ENCODE measurements around the gene PLXNA2.

Gene PLXNA2

DNA sequence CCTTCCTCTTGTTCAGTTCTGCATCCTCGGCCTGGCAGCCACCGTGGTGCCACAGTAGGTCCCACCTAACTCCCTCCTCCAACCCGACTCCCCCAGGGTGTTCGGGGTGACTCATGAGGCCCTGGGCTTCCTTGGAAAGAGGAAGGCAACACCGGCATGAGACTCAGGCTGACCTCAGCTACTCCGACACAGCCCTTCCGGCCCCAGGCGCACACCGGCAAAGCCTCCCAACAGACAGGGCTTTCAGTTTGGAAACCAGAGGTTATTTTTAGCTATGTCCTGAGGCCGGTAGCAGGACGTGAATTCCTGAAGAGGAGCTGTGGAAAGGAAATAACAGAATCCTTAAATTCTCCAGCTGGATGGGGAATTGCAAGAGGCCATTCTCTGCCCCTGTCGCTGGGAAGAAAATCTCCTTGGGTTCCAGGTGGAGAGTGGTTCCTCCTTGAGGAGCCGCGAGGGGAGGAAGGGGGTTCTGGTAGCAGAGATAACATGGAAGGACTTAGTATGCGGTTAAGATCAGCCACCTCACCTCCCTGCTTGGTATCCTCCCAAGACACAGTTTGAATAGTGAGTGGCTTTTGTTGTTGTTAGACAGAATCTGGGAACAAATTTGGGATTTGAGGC, 24.4 kb downstream of the PLXNA2 start:
- DNase-seq: no peak

DNA sequence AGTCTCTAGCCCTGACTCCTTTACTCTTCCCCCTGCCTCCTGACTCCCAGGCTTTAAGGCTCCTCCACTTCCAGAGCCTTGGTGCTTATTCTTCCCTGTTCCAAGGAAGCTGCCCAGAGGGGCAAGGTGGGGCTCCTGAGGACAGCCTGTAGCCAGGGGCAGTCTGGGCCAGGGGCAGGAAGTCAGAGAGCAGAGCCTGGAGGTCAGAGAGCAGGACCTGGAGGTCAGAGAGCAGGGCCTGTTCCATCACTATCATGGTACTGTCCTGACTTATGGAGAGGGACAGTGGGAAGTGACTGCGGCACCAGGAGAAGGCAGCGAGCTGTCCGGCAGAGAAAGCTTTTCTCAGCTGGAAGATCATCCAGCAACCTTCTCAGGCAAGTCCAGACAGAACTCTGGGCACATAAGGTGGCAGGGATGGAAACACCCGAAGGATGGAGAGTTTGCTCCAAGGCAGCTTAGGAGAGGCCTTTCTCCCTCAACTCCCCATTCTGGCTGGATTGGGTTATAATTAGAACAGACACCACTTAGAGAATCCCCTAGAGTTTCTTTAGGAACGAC, 25.0 kb downstream of the PLXNA2 start:
- DNase-seq: no peak

DNA sequence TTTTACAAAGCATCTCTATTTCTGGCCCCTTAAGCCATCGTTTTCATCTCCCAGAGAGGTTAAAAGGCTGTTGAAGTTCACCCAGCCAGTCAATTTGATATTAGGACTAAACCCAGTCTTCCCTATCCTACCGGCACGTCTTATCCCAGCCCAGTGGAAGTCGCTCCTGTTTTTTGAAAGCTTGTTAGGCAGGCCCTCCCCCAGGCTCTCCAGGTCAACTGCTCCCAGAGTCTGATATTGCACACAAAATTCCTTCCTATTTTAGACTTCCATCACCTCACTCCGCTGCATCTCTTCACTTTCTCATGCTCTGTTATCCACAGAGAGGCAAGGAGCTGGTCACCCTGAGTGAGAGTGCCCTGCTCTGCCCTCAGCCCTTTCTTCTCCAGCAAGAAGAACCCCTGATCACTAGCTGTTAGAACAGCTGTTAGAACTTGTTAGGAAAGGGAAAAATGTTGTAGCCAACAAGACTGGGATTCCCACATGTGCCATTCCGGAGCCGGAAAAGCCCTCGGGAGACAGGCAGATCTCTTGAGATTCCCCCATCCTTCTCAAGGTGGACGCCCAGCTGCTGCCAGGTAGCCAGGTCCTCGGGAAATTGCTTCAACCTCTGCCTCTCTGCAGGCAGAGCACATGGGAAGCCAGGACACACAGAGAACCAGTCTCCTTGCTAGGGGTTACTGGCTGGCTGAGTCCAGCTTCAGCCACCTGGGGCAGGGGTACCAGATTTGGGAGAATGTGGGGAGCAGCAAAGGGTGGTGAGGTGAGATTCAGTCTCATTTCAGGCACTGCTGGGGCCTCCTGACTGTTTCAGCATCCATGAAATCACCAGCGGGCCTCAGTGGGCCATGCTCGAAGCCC, 25.7 kb downstream of the PLXNA2 start:
- no peak for DNase-seq

DNA sequence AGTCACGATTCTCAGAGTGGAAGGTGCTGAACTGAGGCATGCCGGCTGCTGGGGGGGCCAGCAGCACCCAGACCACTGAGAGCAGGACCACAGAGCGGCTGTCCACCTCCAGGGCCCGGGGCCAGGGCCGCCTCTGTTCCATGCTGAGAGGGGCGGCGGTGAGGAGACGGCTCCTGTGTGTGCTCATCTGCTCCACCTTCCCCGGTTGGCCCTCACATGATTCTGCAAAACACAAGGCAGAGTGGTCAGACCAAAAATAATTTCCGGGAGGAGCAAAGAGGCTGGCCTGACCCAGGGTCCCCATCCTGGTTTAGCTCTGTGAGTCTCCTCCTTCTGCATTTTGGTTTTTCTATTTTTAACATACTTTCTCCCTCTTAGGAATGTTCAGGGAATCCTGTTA, 26.4 kb downstream of the PLXNA2 start:
- no peak for DNase-seq

DNA sequence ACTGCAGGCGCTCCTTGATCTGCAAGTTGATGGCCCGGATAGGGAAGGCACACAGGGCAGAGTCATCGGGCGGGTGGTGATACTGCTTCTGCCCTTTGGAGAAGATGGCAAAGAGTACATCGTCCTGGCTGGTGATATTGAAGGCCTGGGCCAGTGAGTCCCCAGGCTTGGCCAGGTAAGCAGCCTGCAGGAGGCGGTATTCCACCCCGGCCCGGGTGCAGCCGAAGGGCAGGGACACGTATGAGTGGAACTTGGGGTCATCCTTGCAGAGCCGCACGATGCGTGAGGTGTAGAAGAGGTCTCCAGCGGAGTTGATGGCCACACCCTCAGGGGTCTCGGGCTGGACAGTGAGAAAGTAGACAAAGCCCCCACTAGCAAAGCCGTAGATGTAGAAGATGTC, 27.4 kb downstream of the PLXNA2 start:
- no peak for DNase-seq

DNA sequence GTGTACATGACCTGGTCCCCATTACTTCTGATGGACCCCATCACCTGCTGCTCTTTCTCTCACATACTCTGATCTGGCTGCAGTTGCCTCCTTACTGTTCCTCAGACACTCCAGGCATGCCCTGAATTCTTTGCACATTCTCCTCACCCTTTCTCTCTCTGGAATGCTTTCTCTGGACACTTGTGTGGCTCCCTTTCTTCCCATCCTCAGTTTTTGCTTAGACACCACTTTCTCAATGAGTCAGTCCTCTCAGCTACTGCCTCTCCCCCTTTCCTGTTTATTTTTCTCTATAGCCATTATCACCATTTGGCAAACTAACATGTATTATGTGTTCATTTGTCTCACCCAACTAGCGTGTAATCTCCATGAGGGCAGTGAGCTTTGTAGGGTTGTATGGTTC, 28.1 kb downstream of the PLXNA2 start:
- no peak for DNase-seq

DNA sequence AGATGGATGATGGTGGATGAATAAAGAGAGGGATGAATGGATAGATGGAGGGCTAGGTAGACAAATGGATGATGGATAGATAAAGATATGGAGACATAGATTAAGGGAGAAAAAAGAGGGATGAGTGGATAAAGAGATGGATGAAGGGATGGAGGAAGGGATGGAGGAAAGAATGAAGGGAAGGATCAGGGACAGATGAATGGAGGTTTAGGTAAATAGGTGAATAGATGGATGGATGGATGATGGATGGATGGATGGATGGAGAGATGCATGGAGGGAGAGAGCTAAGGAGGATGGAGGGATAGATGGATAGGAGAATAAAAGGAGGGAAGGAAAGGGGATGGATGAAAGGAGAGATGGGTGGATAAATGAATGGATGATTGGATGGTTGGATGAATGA, 28.8 kb downstream of the PLXNA2 start:
- DNase-seq: no peak

DNA sequence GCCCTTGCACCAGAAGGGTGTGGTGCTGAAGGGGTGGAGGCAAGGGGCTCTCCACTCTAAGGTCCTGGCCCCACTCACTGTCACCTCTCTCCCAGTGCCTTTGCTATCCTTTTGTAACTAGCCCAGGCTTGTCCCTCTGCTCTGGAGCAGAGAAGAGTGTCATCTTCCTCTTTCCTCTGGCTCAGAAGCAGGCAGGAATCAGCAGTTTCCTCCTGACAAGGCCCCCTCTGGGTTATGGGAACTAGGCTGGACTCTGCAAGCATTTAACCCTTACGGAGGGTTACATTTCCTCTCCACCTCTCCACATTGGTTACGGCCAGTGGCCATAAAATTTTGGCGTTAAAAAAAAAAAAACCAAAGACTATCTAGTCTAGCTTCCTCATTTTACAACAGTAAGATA, 30.4 kb downstream of the PLXNA2 start:
- no peak for DNase-seq

DNA sequence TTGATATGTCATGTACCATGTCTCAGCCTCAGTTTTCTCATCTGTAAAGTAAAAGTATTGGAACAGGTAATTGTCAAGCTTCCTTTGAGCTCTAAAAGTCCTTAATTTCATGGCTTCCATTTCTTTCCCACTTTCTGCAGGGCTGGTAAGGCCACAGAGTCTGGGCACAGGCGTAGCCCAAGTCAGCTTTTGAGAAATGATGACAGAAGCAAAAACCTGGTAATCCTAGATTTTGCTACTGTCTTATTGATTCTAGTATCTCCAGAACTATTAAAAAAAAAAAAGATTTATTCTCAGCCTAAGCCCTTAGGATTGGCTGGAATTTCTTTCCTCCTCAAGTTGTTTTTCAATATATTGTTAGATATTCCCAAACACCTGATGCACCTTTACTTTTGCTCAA, 31.3 kb downstream of the PLXNA2 start:
- DNase-seq: no peak

DNA sequence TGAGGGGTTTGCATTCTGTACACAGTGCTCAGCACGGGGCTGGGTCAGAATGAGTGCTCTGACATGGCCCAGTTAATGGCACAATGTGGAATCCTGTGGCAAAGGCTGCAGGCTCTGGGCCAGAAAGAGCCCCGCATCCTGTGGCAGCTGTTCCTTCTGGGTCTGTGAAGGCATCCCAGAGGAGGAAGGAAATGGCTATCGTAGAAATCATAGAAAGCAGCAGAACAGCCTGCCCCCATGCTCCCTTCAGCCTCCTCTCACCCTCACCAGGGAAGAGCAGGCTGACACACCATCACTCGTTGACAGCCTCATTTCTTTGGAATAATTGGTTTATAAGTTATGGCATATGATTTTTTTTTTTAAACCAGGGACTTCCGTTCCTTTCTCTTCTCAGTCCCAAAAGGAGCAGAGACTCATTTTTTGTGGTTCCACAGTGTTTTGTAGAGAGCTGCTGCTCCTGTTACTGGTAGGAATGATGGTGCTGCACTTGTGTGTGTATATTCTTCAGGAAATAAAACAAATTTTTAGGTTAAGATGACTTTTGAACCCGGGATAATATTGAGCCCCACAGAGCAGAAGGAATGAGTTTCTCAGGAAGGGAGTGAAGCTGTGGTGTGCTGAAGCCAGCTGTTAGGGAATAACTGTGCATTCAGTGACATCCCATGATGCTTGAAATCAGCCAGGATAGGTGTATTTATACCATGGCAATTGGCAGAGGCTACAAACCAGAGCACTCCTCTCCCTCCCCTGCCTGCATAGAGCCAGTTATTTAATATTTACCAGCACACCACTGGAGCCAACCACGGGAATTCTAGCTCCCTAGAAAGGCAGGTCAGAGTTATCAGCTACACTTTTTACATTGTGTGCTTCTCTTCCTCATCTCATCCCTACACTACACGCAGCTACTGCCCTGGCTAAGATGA, 32.0 kb downstream of the PLXNA2 start:
- DNase-seq: no peak

DNA sequence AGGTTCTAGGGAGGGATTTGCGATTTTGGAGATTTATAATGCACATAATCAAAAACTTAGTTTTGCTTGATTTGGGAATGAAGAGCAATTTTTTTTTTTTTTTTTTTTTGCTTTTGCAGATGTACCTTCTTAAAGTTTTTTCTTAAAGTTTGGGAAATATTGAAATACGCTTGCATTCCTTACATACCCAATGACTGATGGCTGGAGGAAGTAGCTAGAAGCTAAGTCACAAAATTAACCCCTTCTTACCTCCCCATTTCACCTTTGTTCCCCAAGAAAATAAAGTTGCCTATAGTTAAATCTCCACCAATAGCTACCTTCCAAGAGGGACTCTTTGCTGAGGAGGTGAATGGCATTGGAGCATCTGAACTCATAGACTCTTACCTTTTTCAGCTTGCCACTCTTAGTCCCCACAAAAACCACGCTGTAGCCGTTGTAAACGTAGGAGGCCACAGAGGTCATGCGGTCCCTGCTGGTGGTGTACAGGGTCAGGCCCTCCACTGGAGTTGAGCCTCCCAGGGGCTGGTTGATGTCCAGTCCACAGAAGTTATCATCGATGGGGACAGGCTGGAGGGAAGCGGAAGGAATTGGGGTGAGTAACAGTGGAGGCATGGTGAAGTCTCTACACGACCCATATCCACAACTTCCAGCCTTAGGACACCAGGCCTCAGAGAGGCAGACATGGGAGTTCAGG, 34.1 kb downstream of the PLXNA2 start:
- no peak for DNase-seq

DNA sequence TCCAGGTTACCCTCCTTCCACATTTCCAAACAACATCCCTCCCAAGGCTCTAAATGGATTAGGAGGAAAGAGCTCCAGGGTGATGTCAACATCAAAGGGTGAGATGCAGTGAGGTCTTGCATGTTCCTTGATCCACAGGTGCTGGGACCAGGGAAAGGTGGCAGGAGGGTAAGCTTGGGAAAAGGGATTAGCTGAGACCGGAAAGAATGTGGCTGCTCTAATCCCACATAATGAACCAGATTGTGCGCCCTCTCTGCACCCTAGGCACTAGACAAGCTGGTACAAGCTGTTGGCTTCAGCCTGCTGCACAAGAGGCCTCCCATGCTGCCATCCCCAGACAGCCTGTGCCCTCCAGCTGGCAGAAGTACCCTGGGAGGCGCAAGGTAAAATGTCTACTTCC, 34.9 kb downstream of the PLXNA2 start:
- DNase-seq: no peak

DNA sequence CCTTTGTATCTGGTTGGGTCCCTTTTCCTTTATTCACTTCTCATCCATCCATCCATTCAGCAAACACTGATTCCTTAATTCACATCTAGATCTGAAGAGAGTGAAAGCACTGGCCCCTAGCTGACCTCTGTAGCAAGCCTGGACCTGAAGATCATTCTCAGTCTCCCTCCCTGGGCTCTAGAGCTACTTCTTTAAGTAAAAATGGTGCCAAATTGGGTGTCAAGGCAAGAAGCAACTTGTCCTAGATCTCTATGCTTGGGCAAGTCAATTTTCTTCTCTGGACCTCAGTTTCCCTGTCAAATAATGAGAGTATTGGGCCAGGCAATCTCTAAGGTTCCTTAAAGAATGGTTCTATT, 36.1 kb downstream of the PLXNA2 start:
- DNase-seq: no peak

DNA sequence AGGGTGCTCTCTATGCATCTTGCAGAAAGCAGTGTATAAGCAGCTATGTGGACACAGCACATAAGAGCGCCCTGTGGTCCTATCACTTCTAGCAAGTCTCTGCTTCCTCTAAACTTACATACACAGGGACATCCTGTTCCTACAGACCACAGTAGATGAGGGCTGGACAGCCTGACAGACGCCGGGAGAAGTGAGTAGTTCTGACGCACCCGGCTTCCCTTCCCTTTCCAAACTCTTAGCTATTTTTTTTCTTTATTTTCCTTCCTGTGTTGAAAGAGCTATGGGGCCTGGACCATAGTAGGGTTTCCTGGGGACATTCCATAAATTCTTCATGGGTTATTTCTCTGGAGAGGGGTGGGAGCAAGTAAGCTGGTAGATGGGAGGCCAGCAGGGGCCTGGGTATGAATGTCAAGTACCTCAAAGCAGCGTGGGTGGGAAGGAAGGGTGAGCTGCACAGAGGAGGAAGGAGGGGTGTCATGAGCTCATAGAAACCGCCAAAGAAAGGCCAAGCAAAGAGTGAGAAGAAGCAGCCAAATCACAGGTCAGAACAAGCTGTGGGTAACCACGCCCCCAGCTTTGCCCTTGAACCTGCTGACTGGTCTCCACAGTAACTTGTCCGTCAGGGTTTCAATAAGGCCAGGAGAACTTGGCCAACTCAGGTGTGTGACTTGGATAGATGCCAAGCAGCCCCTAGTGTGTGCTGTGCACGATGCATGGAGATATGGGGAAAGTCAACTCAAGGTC, 36.6 kb downstream of the PLXNA2 start:
- DNase-seq: no peak

DNA sequence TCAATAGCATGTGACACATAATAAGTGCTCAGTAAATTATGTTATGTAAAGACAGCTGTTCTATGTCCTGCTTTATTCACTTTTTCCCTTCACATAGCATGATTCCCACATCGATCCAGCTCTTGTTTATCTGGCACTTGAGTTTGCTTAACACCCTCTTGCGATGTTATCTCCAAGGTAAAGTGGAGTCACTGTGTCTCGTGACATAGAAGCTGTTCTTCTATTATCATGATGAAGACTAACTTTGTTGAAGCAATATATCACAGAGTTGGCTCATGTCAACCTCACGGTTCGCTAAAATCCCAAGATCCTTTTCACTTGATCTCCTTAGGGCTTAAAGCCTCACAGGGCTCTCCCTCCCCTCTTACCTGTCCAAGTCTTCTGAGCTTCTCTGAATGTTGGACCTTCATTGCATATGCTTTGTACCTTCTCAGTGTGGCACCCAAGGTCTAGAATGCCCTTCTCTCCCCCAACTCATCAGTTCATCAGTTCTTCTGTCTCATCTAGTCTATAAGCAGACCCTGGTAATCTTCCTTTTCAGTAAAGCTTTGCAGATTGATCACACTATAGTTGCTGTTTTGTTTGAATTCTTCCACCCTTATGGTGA, 38.0 kb downstream of the PLXNA2 start:
- DNase-seq: no peak

DNA sequence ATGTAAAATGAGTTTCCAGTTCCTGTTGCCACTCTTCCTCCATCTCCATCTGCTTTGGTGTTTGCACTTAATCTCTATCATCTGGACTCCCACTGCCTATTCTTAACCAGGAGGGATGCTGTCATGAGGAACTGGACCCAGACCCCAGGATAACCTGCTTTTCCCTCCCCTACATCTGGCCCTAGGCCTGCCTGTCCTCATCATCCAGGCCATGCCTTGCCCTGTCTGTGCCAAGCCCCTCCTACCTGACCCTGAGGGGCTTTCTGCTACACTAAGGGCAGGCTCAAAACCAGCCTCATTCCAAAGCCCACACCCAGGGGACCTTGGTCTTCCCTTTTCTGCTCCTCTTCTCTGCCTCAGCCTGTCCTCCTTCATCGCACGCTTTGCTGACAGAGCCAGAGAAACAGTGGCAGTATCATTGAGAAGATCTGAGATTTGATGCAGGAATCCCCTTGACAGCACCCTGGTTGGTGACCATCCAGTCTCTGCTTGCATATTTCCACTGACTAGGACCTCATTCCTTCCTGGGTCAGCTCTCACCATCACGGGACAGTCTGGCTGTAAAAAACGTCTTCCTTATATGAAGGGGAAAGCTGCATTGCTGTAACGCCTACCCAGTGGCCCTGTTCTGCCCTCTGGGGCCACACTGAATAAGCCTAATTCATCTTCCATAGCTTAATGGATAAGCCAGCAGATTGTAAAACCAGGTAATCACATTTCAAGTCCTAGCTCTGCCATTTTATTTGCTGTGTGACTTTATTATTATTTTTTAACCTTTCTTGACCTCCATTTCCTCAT, 38.8 kb downstream of the PLXNA2 start:
- DNase-seq: no peak

DNA sequence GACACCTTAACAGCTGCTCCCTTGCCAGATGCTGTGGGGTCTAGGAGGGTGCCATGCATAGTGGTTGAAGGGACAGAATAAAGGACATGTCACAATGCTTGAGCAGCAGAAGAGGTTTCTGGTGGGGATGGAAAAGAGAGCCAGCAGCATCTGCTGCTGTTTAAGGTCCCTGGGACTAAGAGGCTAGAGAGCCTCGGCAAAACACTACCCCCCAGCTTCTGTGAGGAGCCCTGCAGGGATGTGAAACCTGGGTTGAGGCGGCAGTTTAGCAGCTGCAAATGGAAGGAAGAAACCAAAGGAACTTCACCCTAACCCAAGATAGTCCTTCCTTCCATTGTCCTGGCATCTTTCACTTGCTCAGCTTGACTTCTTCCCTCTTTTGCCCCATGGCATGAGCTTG, 39.4 kb downstream of the PLXNA2 start:
- DNase-seq: no peak

DNA sequence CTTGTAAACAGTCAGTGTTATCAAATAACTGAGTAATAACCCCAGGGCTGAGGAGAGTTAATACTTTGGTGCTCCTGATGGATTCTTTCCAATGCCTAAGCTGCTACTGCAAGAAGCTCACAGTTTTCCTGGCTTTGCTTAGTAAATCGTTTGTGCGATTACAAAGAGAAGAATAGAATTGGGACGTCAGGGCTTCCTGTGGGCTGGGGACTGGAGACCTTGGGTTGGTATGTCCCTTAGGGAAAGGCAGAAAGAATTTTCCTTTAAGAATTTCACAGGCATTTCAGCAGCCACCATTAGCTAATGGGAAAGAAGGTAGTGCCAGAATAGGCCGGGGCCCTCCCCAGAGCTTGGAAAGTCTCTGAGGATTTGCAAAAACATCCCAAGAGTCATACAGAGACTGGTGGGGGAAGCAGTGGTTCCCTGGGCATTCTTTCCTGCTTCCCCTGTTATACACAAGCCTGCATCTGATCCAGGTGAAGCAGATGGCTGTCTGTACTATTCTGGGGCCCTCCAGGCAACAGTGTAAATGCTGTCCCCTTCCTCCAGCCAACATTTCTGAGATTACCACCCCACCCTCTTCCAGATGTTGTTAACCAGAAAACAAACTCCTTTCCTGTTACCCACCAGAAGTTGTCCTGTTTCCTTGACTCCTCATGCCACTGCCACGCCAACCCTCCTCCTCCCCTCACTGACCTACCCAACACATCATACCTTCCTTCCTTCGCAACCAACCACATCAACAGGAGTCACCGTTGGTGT, 40.2 kb downstream of the PLXNA2 start:
- no peak for DNase-seq

DNA sequence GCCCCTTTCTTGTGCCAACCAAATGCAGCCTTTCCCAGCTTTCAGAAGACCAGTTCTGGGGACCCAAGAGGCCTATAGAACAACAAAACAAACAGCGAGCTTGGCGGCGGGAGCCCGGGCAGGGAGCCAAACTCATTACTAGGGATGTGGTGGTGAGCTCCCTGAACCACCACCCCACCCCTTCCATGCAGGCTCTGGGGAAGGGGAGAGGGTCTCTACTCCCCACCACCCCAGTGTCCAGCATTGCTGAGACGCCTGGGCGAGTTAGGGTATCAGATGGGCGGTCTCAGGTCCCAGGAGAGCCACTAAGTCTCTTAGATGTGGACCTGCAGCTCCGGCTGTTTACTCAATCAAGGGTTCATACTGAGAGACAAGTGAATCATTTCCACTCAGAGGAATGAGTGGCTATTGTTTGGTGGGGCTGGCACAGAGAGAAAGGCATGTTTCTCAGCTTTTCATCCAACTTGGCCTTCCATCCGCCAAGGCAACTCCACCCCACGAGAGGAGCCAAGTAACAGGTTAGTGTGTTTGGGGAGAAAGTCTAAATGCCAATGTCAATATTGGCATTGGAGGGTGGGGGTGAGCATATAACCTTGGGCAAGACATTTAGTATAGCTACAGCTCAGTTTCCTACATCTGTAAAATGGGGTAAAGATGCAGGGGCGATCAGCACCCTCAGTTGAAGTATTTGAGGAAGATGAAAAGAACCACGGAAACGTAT, 40.9 kb downstream of the PLXNA2 start:
- DNase-seq: no peak
